ENCODE results near the gene HTR2A.

DNA sequence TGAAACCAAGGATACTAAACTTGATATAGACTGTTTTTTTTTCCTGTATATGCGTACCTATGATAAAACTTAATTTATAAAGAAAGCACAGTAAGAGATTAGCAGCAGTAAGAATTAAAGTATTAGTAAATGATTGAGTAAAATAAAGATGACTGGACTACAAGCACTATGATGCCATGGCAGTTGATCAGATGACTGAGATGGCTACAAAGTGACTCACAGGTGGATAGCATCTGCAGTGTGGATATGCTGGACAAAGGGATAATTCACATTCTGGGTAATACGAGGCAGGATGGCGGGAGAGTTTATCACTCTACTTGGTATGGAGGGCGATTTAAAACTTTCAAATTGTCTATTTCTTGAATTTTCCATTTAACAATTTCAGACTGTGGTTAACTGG, 11.8 kb downstream of the HTR2A start:
- no peak for TF ChIP-seq POLR2AphosphoS5 (IDR thresholded peaks at IDR 0.05; ENCODE audit: low read depth, low read length)
- no peak for TF ChIP-seq POLR2A (IDR thresholded peaks at IDR 0.05; ENCODE audit: low read depth, low read length)
- no peak for TF ChIP-seq TAF1 (IDR thresholded peaks at IDR 0.05; ENCODE audit: borderline replicate concordance, low read depth, low read length)

Data from GM12892 (cell line).